SK-N-SH (cell line): ENCODE data around the gene CDKL5.

ENCODE experiments used
- CTCF ChIP-seq: fragments of 200-600 bp; sonication (generic); IDR thresholded peaks from 2 replicates; pipeline ENCODE4 v1.6.1; 2017; ENCODE audit warnings: antibody characterized with exemption, mild to moderate bottlenecking, moderate library complexity
- GABPA ChIP-seq: IDR thresholded peaks from 2 replicates; pipeline ENCODE4 v1.4.0; 2012; ENCODE audit warnings: low read depth, mild to moderate bottlenecking
- JUND ChIP-seq: IDR thresholded peaks from 2 replicates; pipeline ENCODE4 v1.4.0; 2012
- MXI1 ChIP-seq: IDR thresholded peaks from 2 replicates; pipeline ENCODE4 v1.6.1; 2012; ENCODE audit warnings: mild to moderate bottlenecking, low read depth, low read length, improper control_type of control experiment
- POLR2AphosphoS5 ChIP-seq: IDR thresholded peaks from 2 replicates; pipeline ENCODE4 v1.6.1; 2012; ENCODE audit warnings: low read depth, low read length
- RAD21 ChIP-seq: IDR thresholded peaks from 2 replicates; pipeline ENCODE4 v1.6.1; 2012; ENCODE audit warnings: mild to moderate bottlenecking, low read length
- RCOR1 ChIP-seq: fragments of 150-350 bp; IDR thresholded peaks from 2 replicates; pipeline ENCODE4 v1.6.1; 2017; ENCODE audit warnings: antibody characterized with exemption, low read length
- REST ChIP-seq: IDR thresholded peaks from 2 replicates; pipeline ENCODE4 v1.6.1; 2012; ENCODE audit warnings: mild to moderate bottlenecking, low read depth, low read length, moderate library complexity
- SMC3 ChIP-seq: IDR thresholded peaks from 2 replicates; pipeline ENCODE4 v1.6.1; 2012; ENCODE audit warnings: low read depth, low read length, improper control_type of control experiment
- TEAD4 ChIP-seq: IDR thresholded peaks from 2 replicates; pipeline ENCODE4 v1.4.0; 2012; ENCODE audit warnings: mild to moderate bottlenecking, borderline replicate concordance; ENCODE audit not compliant: insufficient read depth
- USF1 ChIP-seq: IDR thresholded peaks from 2 replicates; pipeline ENCODE4 v1.4.0; 2012; ENCODE audit warnings: low read depth, borderline replicate concordance
- YY1 ChIP-seq: IDR thresholded peaks from 2 replicates; pipeline ENCODE4 v1.4.0; 2012; ENCODE audit warnings: low read depth, mild to moderate bottlenecking

GRCh38 chrX:18415386-18415785, 10.0 kb upstream of the CDKL5 start:
- TF ChIP-seq RAD21 = no peak
- TF ChIP-seq POLR2AphosphoS5 = no peak
- TF ChIP-seq MXI1 = no peak
- TF ChIP-seq CTCF = no peak
- TF ChIP-seq SMC3 = no peak
- no peak for TF ChIP-seq YY1
- no peak for TF ChIP-seq GABPA
- TF ChIP-seq USF1 = no peak
- no peak for TF ChIP-seq REST
- TF ChIP-seq RCOR1 = no peak
- TF ChIP-seq JUND = no peak
- TF ChIP-seq TEAD4 = no peak
